Endothelial cell of umbilical vein (primary cell): ENCODE results near the gene ANXA4. TPM values are rescaled to one million over a fixed set of nuclear protein-coding genes. Genes with fewer than 3 reads are reported as not detected.

ENCODE experiments used
- BruUV-seq: library from RNA; stranded (reverse); fragments of 400-500 nt; replicated peaks from 2 replicates; lab custom pipeline; 2021; lab: Mats Ljungman, UMichigan
- CTCF ChIA-PET: fragments of 300-600, 350-600 bp; sonication (Branson Sonifier 250); formaldehyde crosslinking; loops from one replicate; lab custom pipeline; 2021; ENCODE audit warnings: antibody characterized with exemption, inconsistent platforms; lab: Charles Lee
- POLR2A ChIA-PET: fragments of 300-600, 350-600 bp; sonication (Branson Sonifier 250); formaldehyde crosslinking; loops from one replicate; lab custom pipeline; 2021; ENCODE audit warnings: antibody characterized with exemption, inconsistent platforms; lab: Charles Lee
- DNase-seq: peaks from one replicate; pipeline ENCODE4 v3.0.0-alpha.2; 2011; ENCODE audit warnings: low read depth, low spot score
- FAIRE-seq: peaks from 2 replicates; lab custom pipeline; 2011; peaks lifted over from hg19 to GRCh38; lab: Jason Lieb, UNC
- H2AFZ ChIP-seq: 2 replicates; pipeline ENCODE4 v1.6.0; 2012; ENCODE audit warnings: low read depth, low read length, control low read depth, inconsistent platforms
- H3K27ac ChIP-seq: 2 replicates; pipeline ENCODE4 v1.5.1; 2011; ENCODE audit warnings: low read depth, mild to moderate bottlenecking, control low read depth, low read length, moderate library complexity; ENCODE audit not compliant: insufficient read depth
- H3K27me3 ChIP-seq, 2 experiments: 2 replicates each; pipeline versions ENCODE4 v1.6.0 to v1.6.1; 2011; ENCODE audit warnings: low read length in 2 of 2, mixed read lengths in 1 of 2; ENCODE audit not compliant: control insufficient read depth in 2 of 2, insufficient read depth in 2 of 2
- H3K36me3 ChIP-seq, 2 experiments: 2 replicates in 1 of 2; 3 replicates in 1 of 2; pipeline ENCODE4 v1.5.1; 2011; ENCODE audit warnings: low read length in 2 of 2, mild to moderate bottlenecking in 1 of 2, moderate library complexity in 1 of 2; ENCODE audit not compliant: control insufficient read depth in 2 of 2, insufficient read depth in 2 of 2; ENCODE audit errors: extremely low read depth in 1 of 2
- H3K4me1 ChIP-seq: 3 replicates; pipeline ENCODE4 v1.5.1; 2011; ENCODE audit warnings: mild to moderate bottlenecking, low read length; ENCODE audit not compliant: control insufficient read depth, insufficient read depth; ENCODE audit errors: extremely low read depth
- H3K4me2 ChIP-seq: 2 replicates; pipeline ENCODE4 v1.6.1; 2011; ENCODE audit warnings: low read length, control low read depth, mixed read lengths; ENCODE audit not compliant: insufficient read depth
- H3K4me3 ChIP-seq, 3 experiments: fragments of 200-600 bp in 1 of 3; sonication (generic), shearing (Covaris generic) in 1 of 3; replicated peaks in 1 of 3; 2 replicates each; pipeline ENCODE4 v1.5.1; 2011 to 2016; ENCODE audit warnings: control low read depth in 3 of 3, low read length in 3 of 3, mild to moderate bottlenecking in 2 of 3, inconsistent platforms in 1 of 3, low read depth in 1 of 3, moderate library complexity in 1 of 3; ENCODE audit not compliant: insufficient read depth in 1 of 3
- H3K79me2 ChIP-seq: 2 replicates; pipeline ENCODE4 v1.6.0; 2012; ENCODE audit warnings: low read length, inconsistent platforms; ENCODE audit not compliant: control insufficient read depth, insufficient read depth
- H3K9ac ChIP-seq: replicated peaks from 2 replicates; pipeline ENCODE3; 2011; ENCODE audit warnings: low read length, control low read depth; ENCODE audit not compliant: insufficient read depth; ENCODE audit errors: extremely low read depth
- H3K9me1 ChIP-seq: replicated peaks from 3 replicates; pipeline ENCODE4 v1.6.0; 2011; ENCODE audit warnings: mild to moderate bottlenecking, low read length; ENCODE audit not compliant: control insufficient read depth, insufficient read depth; ENCODE audit errors: extremely low read depth
- H3K9me3 ChIP-seq: replicated peaks from 2 replicates; pipeline ENCODE4 v1.5.1; 2012; ENCODE audit warnings: low read length, inconsistent platforms; ENCODE audit not compliant: control insufficient read depth, insufficient read depth
- H4K20me1 ChIP-seq: replicated peaks from 2 replicates; pipeline ENCODE3; 2011; ENCODE audit warnings: mild to moderate bottlenecking, low read length; ENCODE audit not compliant: control insufficient read depth, insufficient read depth; ENCODE audit errors: extremely low read depth
- EZH2 ChIP-seq: IDR thresholded peaks from 2 replicates; pipeline ENCODE4 v1.6.1; 2012; ENCODE audit warnings: borderline replicate concordance, low read depth, mild to moderate bottlenecking, moderate library complexity, low read length, inconsistent platforms; ENCODE audit not compliant: severe bottlenecking
- FOS ChIP-seq: IDR thresholded peaks from 2 replicates; pipeline ENCODE4 v1.6.1; 2011; ENCODE audit warnings: mild to moderate bottlenecking, low read length, moderate library complexity, borderline replicate concordance; ENCODE audit not compliant: insufficient read depth
- GATA2 ChIP-seq: IDR thresholded peaks from 2 replicates; pipeline ENCODE4 v1.7.0; 2011; ENCODE audit warnings: low read depth, mild to moderate bottlenecking, moderate library complexity, mixed read lengths, low read length; ENCODE audit not compliant: insufficient read length, insufficient read depth
- JUN ChIP-seq: IDR thresholded peaks from 2 replicates; pipeline ENCODE4 v1.6.1; 2011; ENCODE audit warnings: borderline replicate concordance, low read depth; ENCODE audit not compliant: insufficient read length, insufficient read depth
- MYC ChIP-seq: IDR thresholded peaks from one replicate; pipeline ENCODE4 v1.6.1; 2011; ENCODE audit warnings: mild to moderate bottlenecking, low read depth, low read length
- POLR2A ChIP-seq: IDR thresholded peaks from 2 replicates; pipeline ENCODE4 v1.6.1; 2012; ENCODE audit warnings: low read depth, mild to moderate bottlenecking, control low read depth, low read length
- POLR2AphosphoS5 ChIP-seq: IDR thresholded peaks from 2 replicates; pipeline ENCODE4 v1.6.1; 2012; ENCODE audit warnings: low read depth, mild to moderate bottlenecking, control low read depth, low read length, moderate library complexity; ENCODE audit not compliant: insufficient read depth
- dilution Hi-C: fragments of 300-500 bp; cut with MboI; formaldehyde crosslinking; loops from one replicate; pipeline ENCODE4 v1.15.0; 2019; ENCODE audit warnings: low sequenced_read_pairs; ENCODE audit not compliant: extremely low pct_ligation_motif_present
- intact Hi-C: fragments of 100-400 bp; cut with micrococcal nuclease; formaldehyde crosslinking; loops from one replicate; pipeline ENCODE4 v1.10.0; 2022
- polyA plus RNA-seq, 4 experiments: library from polyadenylated mRNA; depleted of rRNA in 3 of 4; stranded (reverse) in 3 of 4; unstranded in 1 of 4; fragments of >200 nt; gene quantifications; 2 replicates each; pipeline versions ENCODE4 v1.2.1 to v1.2.3, GENCODE V29; 2011 to 2012; ENCODE audit warnings: missing spikeins in 1 of 4
- total RNA-seq: library from RNA; stranded (reverse); gene quantifications from 2 replicates; pipeline ENCODE4 v1.2.3, GENCODE V29; 2021
- TF ChIP-seq, protein P1 (sequence below): IDR thresholded peaks from 2 replicates; pipeline ENCODE4 v1.6.1; 2011; ENCODE audit not compliant: insufficient read depth, insufficient read length
- TF ChIP-seq, protein P2 (sequence below), 2 donors: IDR thresholded peaks; 1 replicate in 1 of 2; 2 replicates in 1 of 2; pipeline ENCODE4 v1.5.1; 2011; ENCODE audit warnings: low read length in 2 of 2, mild to moderate bottlenecking in 2 of 2, moderate library complexity in 2 of 2, control low read depth in 1 of 2, inconsistent platforms in 1 of 2, low read depth in 1 of 2; ENCODE audit not compliant: insufficient read depth in 1 of 2; ENCODE audit errors: extremely low read depth in 1 of 2

The ANXA4 gene
- total and polyA plus RNA-seq, 2 donors (not counting 3 experiments of a cell fraction or from before 2014, with no cell fraction given): 29.4 to 79.6 TPM

DNA sequence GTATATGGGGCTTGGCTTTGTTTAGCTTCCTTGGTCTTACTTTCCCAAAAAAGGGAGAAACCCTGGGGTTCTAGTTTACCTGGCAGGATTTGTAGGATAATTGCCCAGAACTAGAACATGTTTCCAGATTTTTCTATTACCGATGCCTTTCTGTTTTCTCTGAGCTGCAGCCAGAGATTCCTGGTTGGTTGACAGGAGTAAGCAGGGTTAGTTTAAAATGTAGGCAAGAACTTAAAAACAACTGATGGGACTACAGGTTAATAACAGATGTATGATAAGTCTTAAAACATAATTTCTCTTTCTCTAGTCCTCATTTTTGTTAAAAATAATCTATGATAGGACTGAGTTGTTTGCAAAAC lies 48.6 kb downstream of the ANXA4 start:
- H3K27ac ChIP-seq: no peak overlapping the region
- no peaks in the 10 kb centered on the region for H3K4me1 ChIP-seq
- H3K79me2 ChIP-seq: no peaks in the 10 kb centered on the region
- H4K20me1 ChIP-seq: no peaks in the 10 kb centered on the region
- H3K27me3 ChIP-seq: no peaks in the 10 kb centered on the region
- no TSS peak for BruUV-seq
- no peak overlapping the region for H3K4me2 ChIP-seq
- ChIA-PET CTCF (interaction anchor here (0.9 to 3.3 kb wide), 5 partner anchors 9 to 66 kb away, joined by 3 to 18 read pairs (median 3); no protein-coding TSS in a partner anchor), POLR2A (no interaction called here)
- dilution Hi-C loops (no loop called here), intact Hi-C loops (no loop called here)
- H2AFZ ChIP-seq: no peak overlapping the region
- DNase-seq (no peak), FAIRE-seq (no peak)
- no peaks in the 10 kb centered on the region for H3K9me1 ChIP-seq
- no peaks in the 10 kb centered on the region for H3K9me3 ChIP-seq
- TF ChIP-seq FOS (no peak), MYC (no peak), GATA2 (no peak), EZH2 (no peak), POLR2A (no peak), POLR2AphosphoS5 (no peak), JUN (no peak)
- TF ChIP-seq, protein P1, sequence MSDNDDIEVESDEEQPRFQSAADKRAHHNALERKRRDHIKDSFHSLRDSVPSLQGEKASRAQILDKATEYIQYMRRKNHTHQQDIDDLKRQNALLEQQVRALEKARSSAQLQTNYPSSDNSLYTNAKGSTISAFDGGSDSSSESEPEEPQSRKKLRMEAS: no peak
- TF ChIP-seq, protein P2, sequence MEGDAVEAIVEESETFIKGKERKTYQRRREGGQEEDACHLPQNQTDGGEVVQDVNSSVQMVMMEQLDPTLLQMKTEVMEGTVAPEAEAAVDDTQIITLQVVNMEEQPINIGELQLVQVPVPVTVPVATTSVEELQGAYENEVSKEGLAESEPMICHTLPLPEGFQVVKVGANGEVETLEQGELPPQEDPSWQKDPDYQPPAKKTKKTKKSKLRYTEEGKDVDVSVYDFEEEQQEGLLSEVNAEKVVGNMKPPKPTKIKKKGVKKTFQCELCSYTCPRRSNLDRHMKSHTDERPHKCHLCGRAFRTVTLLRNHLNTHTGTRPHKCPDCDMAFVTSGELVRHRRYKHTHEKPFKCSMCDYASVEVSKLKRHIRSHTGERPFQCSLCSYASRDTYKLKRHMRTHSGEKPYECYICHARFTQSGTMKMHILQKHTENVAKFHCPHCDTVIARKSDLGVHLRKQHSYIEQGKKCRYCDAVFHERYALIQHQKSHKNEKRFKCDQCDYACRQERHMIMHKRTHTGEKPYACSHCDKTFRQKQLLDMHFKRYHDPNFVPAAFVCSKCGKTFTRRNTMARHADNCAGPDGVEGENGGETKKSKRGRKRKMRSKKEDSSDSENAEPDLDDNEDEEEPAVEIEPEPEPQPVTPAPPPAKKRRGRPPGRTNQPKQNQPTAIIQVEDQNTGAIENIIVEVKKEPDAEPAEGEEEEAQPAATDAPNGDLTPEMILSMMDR (IDR thresholded peaks at IDR 0.05; ENCODE audit: extremely low read depth in 1 of 2, insufficient read depth in 1 of 2, low read depth in 1 of 2, low read length in 2 of 2): no peak
- no peak overlapping the region for H3K4me3 ChIP-seq
- H3K36me3 ChIP-seq: peaks cover 0 to 3% of the 10 kb centered on the region in 2 experiments
- no peak overlapping the region for H3K9ac ChIP-seq
